HFF-Myc (cell line): Measurements from ENCODE around the gene SGPP2.
"Not testable (repeated sequence)": the region's sequence is repeated elsewhere in the genome, so short reads cannot be mapped to it uniquely, and the experiment has no call there.

ENCODE experiments used
- DNase-seq: peaks from one replicate; pipeline ENCODE4 v3.0.0-alpha.2; 2011; ENCODE audit warnings: low read depth; ENCODE audit errors: extremely low read depth
- H3K4me3 ChIP-seq: replicated peaks from 2 replicates; pipeline ENCODE4 v1.5.1; 2011; ENCODE audit warnings: low read depth, mild to moderate bottlenecking, control low read depth, low read length
- CTCF ChIP-seq: IDR thresholded peaks from 2 replicates; pipeline ENCODE4 v1.5.1; 2012; ENCODE audit warnings: mild to moderate bottlenecking, low read depth, low read length, control low read depth; ENCODE audit errors: missing control alignments

Gene SGPP2

GRCh38 chr2:222577341-222577740 lies 153.0 kb downstream of the SGPP2 start:
- no peak for TF ChIP-seq CTCF
- DNase-seq, result no peak
- H3K4me3 ChIP-seq, result no peak overlapping the region

- DNase-seq, result no peak
- H3K4me3 ChIP-seq, result no peak overlapping the region
- peak; percentile 21 for TF ChIP-seq CTCF
These were observed 158.6 kb downstream of the SGPP2 start for GRCh38 chr2:222582928-222583327.

GRCh38 chr2:222584589-222584988 lies 160.2 kb downstream of the SGPP2 start:
- not testable (repeated sequence) for H3K4me3 ChIP-seq, DNase-seq

GRCh38 chr2:222591661-222592060 lies 167.3 kb downstream of the SGPP2 start:
- H3K4me3 ChIP-seq, result no peak overlapping the region
- DNase-seq, result no peak
- TF ChIP-seq CTCF, result no peak

GRCh38 chr2:222592176-222592575 lies 167.8 kb downstream of the SGPP2 start:
- DNase-seq, result no peak
- H3K4me3 ChIP-seq, result no peak overlapping the region
- TF ChIP-seq CTCF, result no peak

GRCh38 chr2:222594679-222595078 lies 170.3 kb downstream of the SGPP2 start:
- no peak for DNase-seq
- H3K4me3 ChIP-seq, result no peak overlapping the region
- TF ChIP-seq CTCF, result no peak

GRCh38 chr2:222595581-222595980 lies 171.2 kb downstream of the SGPP2 start:
- H3K4me3 ChIP-seq, result no peak overlapping the region
- TF ChIP-seq CTCF, result no peak
- DNase-seq, result no peak
